CD4-positive, alpha-beta T cell (primary cell): ENCODE measurements around the gene ABCA2. TPM values are rescaled to one million over a fixed set of nuclear protein-coding genes. Genes with fewer than 3 reads are reported as not detected.
A peak's percentile ranks its signal among the peaks of the same experiment; 100 is the strongest.

Experiments
- ATAC-seq: fragments of 200-7000 bp; cut with Tn5 transposase; one replicate; pipeline ENCODE4 v1.10.0; 2022; ENCODE audit warnings: mild to moderate bottlenecking; ENCODE audit not compliant: poor library complexity
- CTCF ChIA-PET: fragments of 350-600 bp; sonication (Branson Sonifier 250); formaldehyde crosslinking; loops from one replicate; lab custom pipeline; 2021; ENCODE audit warnings: antibody characterized with exemption, inconsistent platforms; lab: Charles Lee
- POLR2A ChIA-PET: fragments of 350-600 bp; sonication (Branson Sonifier 250); formaldehyde crosslinking; loops from one replicate; lab custom pipeline; 2021; ENCODE audit warnings: antibody characterized with exemption, inconsistent platforms; lab: Charles Lee
- DNase-seq, 14 experiments: peaks; one replicate each; pipeline ENCODE4 v3.0.0-alpha.2; 2013 to 2020; ENCODE audit warnings: mixed read lengths in 2 of 14
- H3K27ac ChIP-seq, 2 donors: one replicate each; pipeline versions ENCODE4 v1.5.1 to v1.7.0; 2013; ENCODE audit warnings: low read length in 2 of 2, low read depth in 1 of 2, mild to moderate bottlenecking in 1 of 2
- H3K27me3 ChIP-seq, 2 experiments: 1 replicate in 1 of 2; 2 replicates in 1 of 2; pipeline versions ENCODE4 v1.6.1 to v1.7.0; 2013; ENCODE audit warnings: low read length in 2 of 2, control low read depth in 1 of 2, mild to moderate bottlenecking in 1 of 2, moderate library complexity in 1 of 2; ENCODE audit not compliant: insufficient read depth in 2 of 2, control insufficient read depth in 1 of 2
- H3K36me3 ChIP-seq: one replicate; pipeline ENCODE4 v1.6.1; 2013; ENCODE audit warnings: low read length, control low read depth; ENCODE audit not compliant: insufficient read depth
- H3K4me1 ChIP-seq: one replicate; pipeline ENCODE4 v1.6.1; 2013; ENCODE audit warnings: low read length, control low read depth; ENCODE audit not compliant: insufficient read depth
- H3K4me3 ChIP-seq: one replicate; pipeline ENCODE4 v1.5.1; 2013; ENCODE audit warnings: mild to moderate bottlenecking, low read length, moderate library complexity
- H3K9me3 ChIP-seq, 2 experiments: 1 replicate in 1 of 2; 2 replicates in 1 of 2; pipeline versions ENCODE4 v1.6.1 to v1.7.0; 2013; ENCODE audit warnings: low read length in 2 of 2, mild to moderate bottlenecking in 2 of 2, control low read depth in 1 of 2, moderate library complexity in 1 of 2; ENCODE audit not compliant: control insufficient read depth in 1 of 2, insufficient read depth in 1 of 2
- H3K27ac Mint-ChIP-seq: one replicate; pipeline ENCODE4 v1.8.0; 2020; ENCODE audit warnings: mixed read lengths
- H3K27me3 Mint-ChIP-seq: one replicate; pipeline ENCODE4 v1.8.0; 2021; ENCODE audit warnings: mixed read lengths
- H3K36me3 Mint-ChIP-seq: one replicate; pipeline ENCODE4 v1.8.0; 2021; ENCODE audit warnings: low read depth, mixed read lengths
- H3K4me1 Mint-ChIP-seq: one replicate; pipeline ENCODE4 v1.8.0; 2021; ENCODE audit warnings: low read depth, mixed read lengths
- H3K4me3 Mint-ChIP-seq: one replicate; pipeline ENCODE4 v1.8.0; 2020; ENCODE audit warnings: mild to moderate bottlenecking, mixed read lengths
- H3K9me3 Mint-ChIP-seq: one replicate; pipeline ENCODE4 v1.8.0; 2020; ENCODE audit warnings: mixed read lengths
- intact Hi-C, 2 experiments: fragments of 100-400 bp; cut with DNase I in 1 of 2; cut with micrococcal nuclease in 1 of 2; formaldehyde crosslinking; loops; one replicate each; pipeline versions ENCODE4 v1.15.1 to v1.9.0; 2023 to 2025; cut with DNase I, micrococcal nuclease
- total RNA-seq, 174 experiments: library from RNA in 2 of 174; stranded (reverse) in 2 of 174; gene quantifications; one replicate each; pipeline ENCODE4 v1.2.3 and lab custom pipeline; 2021 to 2026
- TF ChIP-seq, protein P1 (sequence below): fragments of 200-600 bp; IDR thresholded peaks from one replicate; pipeline ENCODE4 v1.8.0; 2022; ENCODE audit warnings: antibody characterized with exemption, mild to moderate bottlenecking

ABCA2 gene
- total RNA-seq, 2 experiments from 2014 or later = 80.1 to 86.8 TPM

DNA sequence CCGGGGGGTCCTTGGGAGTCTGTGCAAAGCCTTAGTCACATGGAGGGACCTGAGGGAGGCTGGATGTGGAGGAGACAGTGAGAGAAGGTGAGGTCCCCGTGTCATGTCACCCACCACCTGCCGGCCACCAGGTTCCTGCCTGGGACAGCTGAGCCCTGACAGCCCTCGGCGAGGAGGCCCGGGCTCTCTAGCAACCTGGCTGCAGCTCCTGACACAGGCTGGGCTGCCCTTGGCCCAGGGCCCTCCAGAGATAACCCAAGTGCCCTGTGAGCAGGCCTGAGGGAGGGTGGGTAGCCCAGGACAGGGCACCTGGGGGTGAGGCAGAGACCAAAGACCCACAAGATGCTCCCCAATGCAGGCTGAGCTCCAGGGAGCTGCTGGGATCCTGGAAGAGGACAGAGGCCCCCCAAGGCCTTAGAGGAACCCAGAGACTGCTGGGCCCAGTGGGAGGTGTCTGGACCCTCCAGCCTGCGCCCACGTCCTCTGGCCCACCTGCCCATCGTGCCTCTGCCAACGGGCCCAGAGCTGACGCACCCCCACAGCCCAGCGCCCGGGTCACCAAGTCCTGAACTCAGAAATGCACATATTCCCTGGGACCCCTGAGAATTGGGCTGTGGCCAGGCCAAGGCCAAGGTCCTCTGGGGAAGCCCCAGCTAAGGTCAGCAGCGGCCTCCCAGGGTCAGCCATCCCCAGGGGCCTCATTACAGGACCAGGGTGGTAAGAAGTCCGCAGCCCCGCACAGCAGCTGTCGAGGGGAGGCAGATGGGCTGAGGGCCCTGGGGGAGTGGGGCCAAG lies 59.5 kb downstream of the ABCA2 start:
- Mint-ChIP-seq H3K27me3 (no peaks in the 10 kb centered on the region), H3K9me3 (no peaks in the 10 kb centered on the region), H3K27ac (no peak overlapping the region), H3K4me1 (peaks cover 15% of the 10 kb centered on the region), H3K4me3 (no peak overlapping the region), H3K36me3 (no peaks in the 10 kb centered on the region)
- ATAC-seq (no peak), DNase-seq (no peak)
- ChIA-PET POLR2A (no interaction called here), CTCF (no interaction called here)
- H3K27me3 ChIP-seq = no peaks in the 10 kb centered on the region
- H3K4me3 ChIP-seq = no peak overlapping the region
- H3K4me1 ChIP-seq = peaks cover 42% of the 10 kb centered on the region
- H3K27ac ChIP-seq = no peak overlapping the region
- H3K9me3 ChIP-seq = no peaks in the 10 kb centered on the region
- H3K36me3 ChIP-seq = no peaks in the 10 kb centered on the region
- TF ChIP-seq, protein P1, sequence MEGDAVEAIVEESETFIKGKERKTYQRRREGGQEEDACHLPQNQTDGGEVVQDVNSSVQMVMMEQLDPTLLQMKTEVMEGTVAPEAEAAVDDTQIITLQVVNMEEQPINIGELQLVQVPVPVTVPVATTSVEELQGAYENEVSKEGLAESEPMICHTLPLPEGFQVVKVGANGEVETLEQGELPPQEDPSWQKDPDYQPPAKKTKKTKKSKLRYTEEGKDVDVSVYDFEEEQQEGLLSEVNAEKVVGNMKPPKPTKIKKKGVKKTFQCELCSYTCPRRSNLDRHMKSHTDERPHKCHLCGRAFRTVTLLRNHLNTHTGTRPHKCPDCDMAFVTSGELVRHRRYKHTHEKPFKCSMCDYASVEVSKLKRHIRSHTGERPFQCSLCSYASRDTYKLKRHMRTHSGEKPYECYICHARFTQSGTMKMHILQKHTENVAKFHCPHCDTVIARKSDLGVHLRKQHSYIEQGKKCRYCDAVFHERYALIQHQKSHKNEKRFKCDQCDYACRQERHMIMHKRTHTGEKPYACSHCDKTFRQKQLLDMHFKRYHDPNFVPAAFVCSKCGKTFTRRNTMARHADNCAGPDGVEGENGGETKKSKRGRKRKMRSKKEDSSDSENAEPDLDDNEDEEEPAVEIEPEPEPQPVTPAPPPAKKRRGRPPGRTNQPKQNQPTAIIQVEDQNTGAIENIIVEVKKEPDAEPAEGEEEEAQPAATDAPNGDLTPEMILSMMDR = no peak
- intact Hi-C loops = no loop called here

DNA sequence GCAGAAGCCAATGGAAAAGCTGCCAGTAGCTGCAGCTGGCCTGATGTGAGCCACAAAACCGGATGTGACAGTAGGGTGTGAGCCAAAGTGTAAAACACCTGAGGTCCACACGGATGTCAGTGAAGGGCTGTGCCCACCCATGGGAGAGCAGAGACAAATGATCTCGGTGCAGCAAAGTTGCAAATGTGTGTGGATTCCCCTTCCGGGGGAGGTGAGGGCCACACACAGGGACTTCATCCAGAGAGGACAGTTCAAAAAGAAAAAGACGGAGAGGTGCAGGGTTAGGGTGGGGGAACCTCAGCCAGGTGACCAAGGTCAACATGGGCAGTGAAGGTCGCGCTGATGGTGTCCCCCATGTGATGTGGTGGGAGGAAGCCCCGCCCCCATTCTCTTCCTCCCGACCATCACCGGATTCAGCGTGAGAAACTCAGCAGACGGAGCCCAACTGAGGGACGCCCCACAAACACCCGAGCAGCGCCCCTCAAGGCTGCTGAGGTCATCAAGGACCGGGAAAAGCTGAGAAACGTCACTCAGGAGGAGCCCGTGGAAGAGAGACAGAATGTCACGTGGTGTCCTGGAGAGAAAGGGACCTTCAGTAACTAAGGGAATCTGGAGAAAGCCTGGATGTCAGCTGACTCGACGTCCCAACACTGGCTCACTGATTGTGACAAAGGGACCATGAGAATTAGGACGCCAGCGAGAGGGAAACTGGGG lies 62.1 kb downstream of the ABCA2 start:
- Mint-ChIP-seq H3K27ac (peak overlapping the region; percentile 52), H3K4me1 (peaks cover 21% of the 10 kb centered on the region), H3K27me3 (no peaks in the 10 kb centered on the region), H3K36me3 (no peaks in the 10 kb centered on the region), H3K4me3 (peak overlapping the region; percentile 57), H3K9me3 (no peaks in the 10 kb centered on the region)
- DNase-seq (peak in 4 of 14 experiments; percentile 34 to 84 (median 72)), ATAC-seq (peak; percentile 59)
- intact Hi-C loops = no loop called here
- ChIA-PET POLR2A (interaction anchor here (1.3 kb wide), 1 partner anchor 26 kb away, joined by 3 read pairs; the partner anchor contains the start of gene PAXX), CTCF (interaction anchor here (1.3 kb wide), 1 partner anchor 123 kb away, joined by 4 read pairs; the partner anchor contains the start of gene AJM1)
- no peaks in the 10 kb centered on the region for H3K36me3 ChIP-seq
- peak overlapping the region in 1 of 2 donors; percentile 45 for H3K27ac ChIP-seq
- H3K9me3 ChIP-seq = no peaks in the 10 kb centered on the region
- H3K27me3 ChIP-seq = no peaks in the 10 kb centered on the region
- peak overlapping the region; percentile 25 for H3K4me3 ChIP-seq
- peaks cover 62% of the 10 kb centered on the region for H3K4me1 ChIP-seq
- TF ChIP-seq, protein P1 = no peak

GRCh38 chr9:136964833-136965422 lies 63.1 kb downstream of the ABCA2 start:
- Mint-ChIP-seq H3K36me3 (no peaks in the 10 kb centered on the region), H3K4me3 (no peak overlapping the region), H3K9me3 (no peaks in the 10 kb centered on the region), H3K27ac (no peak overlapping the region), H3K27me3 (no peaks in the 10 kb centered on the region), H3K4me1 (peaks cover 28% of the 10 kb centered on the region)
- DNase-seq (no peak), ATAC-seq (no peak)
- intact Hi-C loops = no loop called here
- peaks cover 67% of the 10 kb centered on the region for H3K4me1 ChIP-seq
- H3K9me3 ChIP-seq = no peaks in the 10 kb centered on the region
- TF ChIP-seq, protein P1 = no peak
- ChIA-PET POLR2A (interaction anchor here (1.3 kb wide), 1 partner anchor 27 kb away, joined by 3 read pairs; the partner anchor contains the start of gene PAXX), CTCF (no interaction called here)
- no peaks in the 10 kb centered on the region for H3K27me3 ChIP-seq
- no peaks in the 10 kb centered on the region for H3K36me3 ChIP-seq
- H3K4me3 ChIP-seq = no peak overlapping the region
- no peak overlapping the region for H3K27ac ChIP-seq
